HG03108 (cell line): ENCODE data around the gene CFAP251.

Source experiments
- ATAC-seq: cut with Tn5 transposase; IDR thresholded peaks from one replicate; pipeline ENCODE4 v1.9.1; 2021; ENCODE audit warnings: moderate library complexity; ENCODE audit not compliant: unreplicated experiment

The CFAP251 gene

GRCh38 chr12:122051231-122051876, 133.0 kb downstream of the CFAP251 start:
- no peak for ATAC-seq

- ATAC-seq = no peak
These were observed 133.9 kb downstream of the CFAP251 start for GRCh38 chr12:122052285-122052684.
